Hematopoietic multipotent progenitor cell (in vitro differentiated cells): Measurements from ENCODE around the gene KAT8. TPM values are rescaled to one million over a fixed set of nuclear protein-coding genes. Genes with fewer than 3 reads are reported as not detected.
"Not testable (repeated sequence)": the region's sequence is repeated elsewhere in the genome, so short reads cannot be mapped to it uniquely, and the experiment has no call there.

Experiments used
- DNase-seq, 3 donors: peaks; one replicate each; pipeline ENCODE4 v3.0.0-alpha.2; 2011 to 2015; ENCODE audit warnings: low read depth in 2 of 3, low spot score in 2 of 3
- total RNA-seq: library from RNA; depleted of rRNA; stranded (reverse); fragments of >200 nt; gene quantifications from one replicate; pipeline ENCODE4 v1.2.3, GENCODE V29; 2012

Gene KAT8
- total RNA-seq, 1 donor = 78.9 TPM

- no peak for DNase-seq
These were observed 12.3 kb downstream of the KAT8 start for GRCh38 chr16:31129568-31130335.

- DNase-seq = peak in 2 of 3 donors; percentile 71 to 80
These were observed 12.9 kb downstream of the KAT8 start for GRCh38 chr16:31130336-31130891.

GRCh38 chr16:31130899-31131298, 13.4 kb downstream of the KAT8 start:
- DNase-seq = no peak

DNA sequence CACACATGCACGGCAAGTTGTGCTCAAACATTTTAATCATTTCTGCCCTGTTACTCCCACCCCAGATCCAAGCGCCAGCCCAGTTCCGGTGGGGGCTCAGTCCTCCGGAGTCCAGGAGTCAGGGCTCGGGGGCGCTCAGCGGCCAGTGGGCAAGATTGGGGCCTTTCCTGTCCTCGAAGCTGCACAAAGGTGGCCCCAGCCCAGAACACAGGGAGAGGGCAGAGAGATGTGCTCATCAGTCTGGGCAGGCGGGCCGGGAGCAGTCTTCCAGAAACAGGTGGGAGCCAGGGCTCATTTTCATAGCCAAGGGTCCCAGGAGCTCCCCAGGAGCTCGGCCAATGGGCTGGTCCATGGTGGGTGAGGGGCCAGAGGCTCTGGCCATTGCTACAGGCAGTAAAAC, 14.0 kb downstream of the KAT8 start:
- no peak for DNase-seq

DNA sequence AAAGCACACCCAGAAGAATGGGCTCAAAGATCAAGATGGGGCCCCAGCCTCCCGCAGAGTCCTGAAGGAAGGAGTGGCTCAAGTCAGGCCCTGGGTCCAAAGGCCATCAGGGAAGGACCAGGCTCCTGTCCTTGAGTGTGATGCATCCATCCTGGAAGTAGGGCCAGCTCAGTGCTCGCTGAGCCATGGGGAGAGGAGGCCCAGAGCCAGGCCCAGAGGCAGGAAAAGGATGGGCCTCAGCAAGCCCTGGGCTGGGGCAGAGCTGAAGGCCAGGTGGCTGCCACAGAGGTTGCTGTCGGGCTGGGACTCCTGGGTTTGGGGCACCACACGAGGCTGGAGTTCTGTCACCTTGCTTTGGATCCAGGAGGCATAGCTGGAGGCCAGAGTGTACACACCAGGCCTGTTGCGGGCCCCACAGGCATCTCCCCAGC, 14.4 kb downstream of the KAT8 start:
- no peak for DNase-seq

GRCh38 chr16:31132303-31132979, 15.0 kb downstream of the KAT8 start:
- no peak for DNase-seq

DNA sequence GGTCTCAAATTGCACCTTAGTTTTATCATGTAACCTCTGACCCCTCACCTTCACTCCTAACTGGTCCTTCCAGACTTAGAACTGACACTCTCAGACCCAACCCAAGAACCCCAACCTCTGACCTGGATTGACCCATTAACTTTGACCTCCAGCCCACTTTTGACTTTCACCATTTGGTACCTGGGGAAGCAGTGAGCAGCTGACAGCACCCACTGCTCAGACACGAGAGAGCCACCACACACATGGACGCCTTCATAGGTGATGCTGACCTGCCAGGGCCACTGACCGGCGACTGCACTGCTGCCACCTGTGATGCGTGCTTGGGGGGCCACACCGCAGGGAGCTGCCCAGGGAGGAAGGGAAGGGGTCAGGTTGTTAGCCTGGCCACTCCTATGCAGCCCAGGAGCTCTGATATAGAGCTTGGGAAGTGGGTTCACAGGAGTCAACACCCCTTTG, 15.6 kb downstream of the KAT8 start:
- DNase-seq = no peak

DNA sequence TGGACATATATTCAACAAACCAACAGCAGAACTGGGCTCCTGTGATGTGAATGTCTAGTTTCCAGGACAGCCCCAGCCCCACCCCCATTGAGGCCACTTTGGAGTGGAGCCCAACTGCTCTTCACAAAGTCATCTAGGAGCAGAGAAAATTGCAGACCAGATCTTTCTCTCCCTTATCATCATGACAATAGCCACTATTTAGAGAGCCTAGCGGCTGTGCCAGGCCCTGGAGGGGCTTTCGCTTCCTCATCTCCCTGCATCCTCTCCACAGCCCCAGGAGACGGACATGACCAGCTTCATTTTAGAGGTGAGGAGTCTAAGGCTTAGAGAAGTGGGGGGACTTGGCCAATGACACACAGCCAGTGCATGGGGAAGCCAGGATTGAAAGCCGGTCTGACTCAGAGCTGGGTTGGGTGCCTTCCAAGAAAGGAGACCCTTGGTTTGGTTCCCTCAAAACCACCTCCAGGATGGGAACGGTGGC, 16.7 kb downstream of the KAT8 start:
- no peak for DNase-seq

GRCh38 chr16:31134625-31135534, 17.4 kb downstream of the KAT8 start:
- no peak for DNase-seq

DNA sequence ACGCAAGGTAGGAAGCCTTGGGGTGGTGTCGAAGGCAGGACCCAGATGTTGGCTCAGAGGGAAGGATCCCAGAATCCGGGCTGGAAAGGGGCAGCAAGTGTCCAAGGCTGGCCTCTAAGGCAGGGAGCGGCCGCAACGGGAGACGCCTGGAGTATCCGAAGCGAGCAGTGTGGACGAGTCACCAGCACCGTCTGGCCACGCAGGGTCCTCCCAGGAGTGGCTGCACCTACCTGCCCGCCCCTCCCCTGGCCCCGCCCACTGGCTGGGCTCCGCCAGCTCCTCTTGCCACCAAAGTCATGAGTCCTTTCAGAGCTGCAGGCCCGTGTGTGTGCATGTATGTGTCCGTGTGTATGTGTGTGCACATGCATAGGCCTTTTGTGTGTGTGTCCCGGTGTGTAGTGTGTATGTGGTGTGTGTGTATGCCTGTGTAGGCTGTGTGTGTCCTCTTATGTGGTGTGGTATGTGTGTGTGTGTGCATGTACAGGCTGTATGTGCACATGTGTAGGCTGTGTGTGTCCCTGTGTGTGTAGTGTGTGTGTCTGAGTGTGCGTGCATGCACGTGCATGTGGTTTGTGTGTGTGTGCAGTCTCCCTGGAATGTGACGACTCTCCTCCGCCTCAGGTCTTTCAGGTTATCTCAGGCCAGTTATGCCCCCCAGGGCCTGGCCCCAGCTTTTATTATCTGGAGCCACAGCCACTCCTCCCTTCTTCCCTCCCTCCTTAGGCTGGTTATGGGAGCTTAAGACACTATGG, 18.2 kb downstream of the KAT8 start, which contains the start of gene PRSS8:
Gene PRSS8, minus strand, starts transcription at position 193 of the 752 bp plus-strand sequence. CDS start 229 bp downstream, outside the sequence.
- DNase-seq = no peak

DNA sequence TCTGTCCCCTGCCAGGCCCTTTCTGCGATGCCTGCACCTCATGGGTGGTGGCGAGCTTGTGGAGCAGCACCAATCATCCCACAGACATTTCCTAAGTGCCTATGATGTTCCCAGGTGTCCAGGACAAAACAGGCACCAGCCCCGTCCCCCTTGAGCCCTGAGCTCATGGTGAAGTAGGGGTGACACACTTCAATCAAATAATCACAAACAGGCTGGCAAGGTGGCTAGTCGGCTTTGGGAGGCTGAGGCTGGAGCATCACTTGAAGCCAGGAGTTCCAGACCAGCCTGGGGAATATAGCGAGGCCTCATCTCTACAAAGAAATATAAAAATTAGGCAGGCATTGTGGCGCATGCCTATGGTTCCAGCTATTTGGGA, 18.8 kb downstream of the KAT8 start:
- DNase-seq = no peak

DNA sequence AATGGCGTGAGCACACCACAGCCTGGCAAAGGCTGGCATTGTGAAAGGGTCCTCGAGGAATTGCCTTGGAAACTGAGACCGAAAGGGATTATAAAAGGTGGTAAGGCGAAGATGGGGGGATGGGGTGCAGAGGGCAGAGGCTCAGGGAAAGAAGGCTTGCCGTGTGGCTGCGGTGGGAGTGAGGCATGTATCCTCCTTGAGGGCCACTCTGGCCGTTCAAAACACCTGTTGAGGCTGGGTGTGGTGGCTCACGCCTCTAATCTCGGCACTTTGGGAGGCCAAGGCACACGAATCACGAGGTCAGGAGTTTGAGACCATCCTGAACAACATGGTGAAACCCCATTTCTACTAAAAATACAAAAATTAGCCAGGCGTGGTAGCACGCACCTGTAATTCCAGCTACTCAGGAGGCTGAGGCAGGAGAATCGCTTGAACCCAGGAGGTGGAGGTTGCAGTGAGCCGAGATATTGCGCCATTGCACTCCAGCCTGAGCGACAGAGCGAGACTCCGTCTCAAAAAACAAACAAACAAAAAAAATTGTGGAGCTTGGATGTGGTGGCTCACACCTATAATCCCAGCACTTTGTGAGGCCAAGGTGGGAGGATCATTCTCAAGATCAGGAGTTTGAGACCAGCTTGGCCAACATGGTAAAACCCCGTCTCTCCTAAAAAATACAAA, 19.5 kb downstream of the KAT8 start:
- DNase-seq = not testable (repeated sequence)

GRCh38 chr16:31138621-31139578, 21.4 kb downstream of the KAT8 start:
- DNase-seq = no peak

GRCh38 chr16:31141071-31141469, 23.6 kb downstream of the KAT8 start:
- DNase-seq = not testable (repeated sequence)

- DNase-seq = no peak
These were observed 24.1 kb downstream of the KAT8 start for GRCh38 chr16:31141489-31142108.

DNA sequence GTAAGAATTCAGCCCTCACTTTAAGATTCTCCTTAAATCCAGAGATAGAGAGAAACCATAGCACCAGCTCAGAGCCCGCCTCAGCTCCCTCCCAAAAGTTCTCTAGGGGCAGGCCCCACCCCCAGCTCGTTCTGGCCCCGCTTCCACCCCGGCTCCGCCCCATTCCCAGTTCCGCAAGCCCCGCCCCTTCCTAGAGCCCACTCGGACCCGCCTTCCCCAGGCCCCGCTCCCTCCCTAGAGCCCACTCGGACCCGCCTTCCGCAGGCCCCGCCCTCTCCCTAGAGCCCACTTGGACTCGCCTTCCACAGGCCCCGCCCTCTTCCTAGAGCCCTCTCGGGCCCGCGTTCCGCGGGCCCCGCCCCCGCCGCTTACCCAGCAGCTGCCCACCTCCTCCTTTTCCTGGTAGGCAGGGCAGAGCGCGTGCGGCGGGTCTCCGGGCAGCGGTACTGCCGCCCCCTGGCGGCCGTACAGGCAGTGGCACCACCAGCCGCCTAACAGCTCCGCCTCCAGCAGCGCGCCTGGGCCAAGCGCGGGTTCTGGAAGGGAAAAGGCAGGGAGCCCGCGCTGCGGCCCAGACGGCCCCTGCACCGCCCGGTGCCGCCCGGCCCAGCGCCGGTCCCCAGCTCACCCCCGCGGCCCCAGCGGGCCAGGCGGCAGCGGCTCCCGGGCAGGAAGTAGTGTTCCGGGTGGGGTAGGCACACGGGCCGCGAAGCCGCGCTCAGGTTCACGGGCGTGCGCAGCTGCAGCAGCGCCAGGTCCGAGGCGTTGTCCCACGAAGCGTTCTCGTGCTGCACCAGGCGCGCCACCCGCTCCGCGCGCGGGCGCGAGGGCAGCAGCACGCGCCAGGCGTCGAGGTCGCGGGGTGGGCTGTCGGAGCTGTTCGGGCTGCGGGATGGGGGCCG, 24.9 kb downstream of the KAT8 start:
- peak; percentile 95 to 99 (median 99) for DNase-seq
